ENCODE results near the gene SLCO3A1.

SLCO3A1 gene

DNA sequence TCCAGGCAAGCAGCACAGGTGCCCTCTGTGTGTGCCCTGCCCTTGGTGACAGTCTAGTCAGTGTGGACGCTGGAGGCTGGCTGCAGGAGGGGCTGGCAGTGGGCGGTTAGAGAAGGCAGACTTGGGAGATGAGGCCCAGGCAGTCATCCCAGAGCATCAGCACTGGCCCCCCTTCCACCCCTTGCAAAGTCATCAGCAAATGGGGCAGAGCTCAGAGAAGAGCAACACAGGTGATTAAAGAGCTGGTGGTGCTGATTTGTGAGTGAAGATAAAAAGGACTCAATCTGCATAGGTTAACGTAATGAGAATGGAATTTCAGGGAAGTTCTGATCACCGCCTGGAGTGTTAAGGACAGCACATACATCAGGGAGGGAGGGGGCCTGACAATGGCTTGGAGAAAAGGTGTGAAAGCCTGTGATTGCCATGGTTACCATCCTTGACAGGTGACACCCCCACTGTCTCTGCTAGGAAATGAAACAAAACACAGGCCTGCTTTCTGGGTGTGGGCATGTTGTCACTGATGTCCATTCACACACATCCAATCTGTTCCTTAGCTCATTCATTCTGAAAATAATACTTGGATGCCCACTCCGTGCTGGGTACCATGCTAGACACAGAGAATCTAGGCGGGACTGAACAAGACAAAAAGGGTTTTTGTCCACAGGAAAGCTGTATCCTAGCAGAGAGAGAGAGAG lies 270.6 kb downstream of the SLCO3A1 start:
- peaks cover 3% of the 10 kb centered on the region for H3K4me1 ChIP-seq
- TF ChIP-seq, protein P1, sequence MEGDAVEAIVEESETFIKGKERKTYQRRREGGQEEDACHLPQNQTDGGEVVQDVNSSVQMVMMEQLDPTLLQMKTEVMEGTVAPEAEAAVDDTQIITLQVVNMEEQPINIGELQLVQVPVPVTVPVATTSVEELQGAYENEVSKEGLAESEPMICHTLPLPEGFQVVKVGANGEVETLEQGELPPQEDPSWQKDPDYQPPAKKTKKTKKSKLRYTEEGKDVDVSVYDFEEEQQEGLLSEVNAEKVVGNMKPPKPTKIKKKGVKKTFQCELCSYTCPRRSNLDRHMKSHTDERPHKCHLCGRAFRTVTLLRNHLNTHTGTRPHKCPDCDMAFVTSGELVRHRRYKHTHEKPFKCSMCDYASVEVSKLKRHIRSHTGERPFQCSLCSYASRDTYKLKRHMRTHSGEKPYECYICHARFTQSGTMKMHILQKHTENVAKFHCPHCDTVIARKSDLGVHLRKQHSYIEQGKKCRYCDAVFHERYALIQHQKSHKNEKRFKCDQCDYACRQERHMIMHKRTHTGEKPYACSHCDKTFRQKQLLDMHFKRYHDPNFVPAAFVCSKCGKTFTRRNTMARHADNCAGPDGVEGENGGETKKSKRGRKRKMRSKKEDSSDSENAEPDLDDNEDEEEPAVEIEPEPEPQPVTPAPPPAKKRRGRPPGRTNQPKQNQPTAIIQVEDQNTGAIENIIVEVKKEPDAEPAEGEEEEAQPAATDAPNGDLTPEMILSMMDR (IDR thresholded peaks at IDR 0.05) = no peak
- no peak overlapping the region for H3K9ac ChIP-seq

GRCh38 chr15:92124657-92125010 lies 271.1 kb downstream of the SLCO3A1 start:
- no peaks in the 10 kb centered on the region for H3K36me3 ChIP-seq (ENCODE audit: control insufficient read depth, insufficient read depth, low read length)
- H3K4me1 ChIP-seq = peaks cover 3% of the 10 kb centered on the region
- no peak overlapping the region for H3K9ac ChIP-seq
- H3K27ac ChIP-seq = no peak overlapping the region
- TF ChIP-seq, protein P1 (IDR thresholded peaks at IDR 0.05) = no peak
- H3K79me2 ChIP-seq = no peaks in the 10 kb centered on the region
- no peak overlapping the region for H2AFZ ChIP-seq
- H3K4me3 ChIP-seq (ENCODE audit: low read depth, low read length) = no peak overlapping the region
- H3K4me2 ChIP-seq (ENCODE audit: low read length) = no peak overlapping the region
- H3K9me3 ChIP-seq (ENCODE audit: control insufficient read depth, low read length) = no peaks in the 10 kb centered on the region
- H3K27me3 ChIP-seq (ENCODE audit: control insufficient read depth, insufficient read depth, low read length) = no peaks in the 10 kb centered on the region

More for the DNA sequence above, 270.6 kb downstream of the SLCO3A1 start:
- Histone ChIP-seq H2AFZ (no peak overlapping the region), H3K27me3 (ENCODE audit: control insufficient read depth, insufficient read depth, low read length) (no peaks in the 10 kb centered on the region), H3K36me3 (ENCODE audit: control insufficient read depth, insufficient read depth, low read length) (no peaks in the 10 kb centered on the region), H3K4me3 (ENCODE audit: low read depth, low read length) (no peak overlapping the region), H3K9me3 (ENCODE audit: control insufficient read depth, low read length) (no peaks in the 10 kb centered on the region), H3K79me2 (no peaks in the 10 kb centered on the region), H3K27ac (no peak overlapping the region), H3K4me2 (ENCODE audit: low read length) (no peak overlapping the region)

DNA sequence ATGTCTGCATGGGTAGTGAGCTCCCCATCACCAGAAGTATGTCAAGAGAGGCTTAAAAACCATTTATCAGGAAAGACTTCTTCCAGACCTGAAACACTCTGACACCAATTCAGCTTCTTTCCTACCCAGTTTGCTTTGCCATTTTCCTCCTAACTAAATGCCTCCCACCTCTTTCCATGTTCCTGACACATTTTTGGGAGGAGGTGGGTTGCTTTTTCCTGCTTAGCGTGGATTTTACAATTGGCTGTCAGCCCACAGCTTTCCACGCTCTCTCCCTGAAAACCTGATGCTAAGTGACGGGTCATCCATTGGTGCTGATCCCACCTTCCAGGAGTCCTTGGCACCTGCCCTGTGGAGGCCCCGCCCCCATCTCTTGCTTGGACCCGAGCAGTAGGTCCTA lies 275.3 kb downstream of the SLCO3A1 start:
- no peak overlapping the region for H3K4me3 ChIP-seq (ENCODE audit: low read depth, low read length)
- no peaks in the 10 kb centered on the region for H3K9me3 ChIP-seq (ENCODE audit: control insufficient read depth, low read length)
- no peaks in the 10 kb centered on the region for H3K79me2 ChIP-seq
- H3K4me1 ChIP-seq = peaks cover under 1% of the 10 kb centered on the region
- H3K27ac ChIP-seq = no peak overlapping the region
- no peaks in the 10 kb centered on the region for H3K27me3 ChIP-seq (ENCODE audit: control insufficient read depth, insufficient read depth, low read length)
- H2AFZ ChIP-seq = no peak overlapping the region
- no peak overlapping the region for H3K9ac ChIP-seq
- no peak overlapping the region for H3K4me2 ChIP-seq (ENCODE audit: low read length)
- TF ChIP-seq, protein P1 (IDR thresholded peaks at IDR 0.05) = no peak
- no peaks in the 10 kb centered on the region for H3K36me3 ChIP-seq (ENCODE audit: control insufficient read depth, insufficient read depth, low read length)

- Histone ChIP-seq H3K4me1 (no peaks in the 10 kb centered on the region), H3K9me3 (ENCODE audit: control insufficient read depth, low read length) (no peaks in the 10 kb centered on the region), H3K4me3 (ENCODE audit: low read depth, low read length) (no peak overlapping the region), H3K4me2 (ENCODE audit: low read length) (no peak overlapping the region), H3K9ac (no peak overlapping the region), H3K27me3 (ENCODE audit: control insufficient read depth, insufficient read depth, low read length) (no peaks in the 10 kb centered on the region), H3K27ac (no peak overlapping the region), H3K36me3 (ENCODE audit: control insufficient read depth, insufficient read depth, low read length) (no peaks in the 10 kb centered on the region), H2AFZ (no peak overlapping the region), H3K79me2 (no peaks in the 10 kb centered on the region)
- TF ChIP-seq, protein P1 (IDR thresholded peaks at IDR 0.05) = no peak
These were observed 276.7 kb downstream of the SLCO3A1 start for GRCh38 chr15:92130244-92130643.

DNA sequence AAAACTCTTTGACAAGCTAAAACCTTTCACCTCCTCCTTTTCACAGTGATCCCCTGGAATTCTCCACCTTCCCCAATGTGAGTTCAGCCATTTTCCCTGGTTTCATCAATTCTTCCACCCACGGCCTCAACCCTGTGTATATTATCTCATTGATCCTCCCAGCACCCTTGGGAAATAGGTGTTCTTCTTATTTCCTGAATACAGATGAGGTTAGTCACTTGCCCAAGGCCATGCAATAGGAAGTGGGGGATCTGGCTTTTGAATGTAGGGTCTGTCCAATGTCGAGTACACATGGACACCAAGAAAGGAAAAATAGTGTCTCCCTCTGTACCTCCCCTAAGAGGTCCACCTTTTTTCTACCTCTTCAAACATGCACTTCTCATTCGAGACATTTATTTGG lies 277.4 kb downstream of the SLCO3A1 start:
- no peaks in the 10 kb centered on the region for H3K27me3 ChIP-seq (ENCODE audit: control insufficient read depth, insufficient read depth, low read length)
- H3K9me3 ChIP-seq (ENCODE audit: control insufficient read depth, low read length) = no peaks in the 10 kb centered on the region
- H3K27ac ChIP-seq = no peak overlapping the region
- H3K4me1 ChIP-seq = no peaks in the 10 kb centered on the region
- no peak overlapping the region for H3K9ac ChIP-seq
- TF ChIP-seq, protein P1 (IDR thresholded peaks at IDR 0.05) = no peak
- no peaks in the 10 kb centered on the region for H3K36me3 ChIP-seq (ENCODE audit: control insufficient read depth, insufficient read depth, low read length)
- no peak overlapping the region for H3K4me3 ChIP-seq (ENCODE audit: low read depth, low read length)
- no peaks in the 10 kb centered on the region for H3K79me2 ChIP-seq
- no peak overlapping the region for H3K4me2 ChIP-seq (ENCODE audit: low read length)
- H2AFZ ChIP-seq = no peak overlapping the region
